K562 (cell line): ENCODE measurements around the gene RPL18A. TPM values are rescaled to one million over a fixed set of nuclear protein-coding genes. Genes with fewer than 3 reads are reported as not detected.

ENCODE experiments used
- ATF1 ChIP-seq, 2 experiments: fragments of 450-650 bp in 1 of 2; IDR thresholded peaks; 2 replicates each; pipeline ENCODE4 v1.6.1; 2016; ENCODE audit warnings: missing compliant biosample characterization in 1 of 2, missing genetic modification characterization in 1 of 2
- BDP1 ChIP-seq: IDR thresholded peaks from 3 replicates; pipeline ENCODE4 v1.6.1; 2011; ENCODE audit not compliant: insufficient read length, insufficient read depth
- CBFA2T3 ChIP-seq: fragments of 450-650 bp; IDR thresholded peaks from 2 replicates; pipeline ENCODE4 v1.6.1; 2017
- CXXC5 ChIP-seq: fragments of 250-450 bp; sonication (Bioruptor Pico); IDR thresholded peaks from 2 replicates; pipeline ENCODE4 v1.8.0; 2022; ENCODE audit warnings: inconsistent platforms, mild to moderate bottlenecking, moderate library complexity
- DPF2 ChIP-seq: fragments of 450-650 bp; IDR thresholded peaks from 2 replicates; pipeline ENCODE4 v1.6.1; 2016
- JUN ChIP-seq, 2 experiments: sonication (generic) in 1 of 2; formaldehyde crosslinking in 1 of 2; IDR thresholded peaks; 2 replicates each; pipeline versions ENCODE4 v1.6.1 to v1.8.0; 2012 to 2022; ENCODE audit warnings: borderline replicate concordance in 2 of 2, mild to moderate bottlenecking in 2 of 2, improper control_type of control experiment in 1 of 2, low read depth in 1 of 2, low read length in 1 of 2, missing genetic modification reagents in 1 of 2
- MECOM ChIP-seq: fragments of 250-450 bp; sonication (Bioruptor Pico); IDR thresholded peaks from 2 replicates; pipeline ENCODE4 v1.8.0; 2022; ENCODE audit warnings: inconsistent platforms
- MED1 ChIP-seq: sonication (generic); formaldehyde crosslinking; IDR thresholded peaks from 2 replicates; pipeline ENCODE4 v1.8.1; 2023; ENCODE audit warnings: missing genetic modification reagents, borderline replicate concordance
- NONO ChIP-seq, 2 experiments: fragments of 200-400 bp in 1 of 2; fragments of 450-650 bp in 1 of 2; formaldehyde crosslinking in 1 of 2; IDR thresholded peaks; 2 replicates each; pipeline ENCODE4 v1.6.1; 2017; ENCODE audit warnings: low read depth in 2 of 2, mild to moderate bottlenecking in 2 of 2, moderate library complexity in 2 of 2, low read length in 1 of 2
- NR2F6 ChIP-seq: fragments of 450-650 bp; formaldehyde crosslinking; IDR thresholded peaks from 2 replicates; pipeline ENCODE4 v1.4.0; 2020; ENCODE audit warnings: mild to moderate bottlenecking
- RNF2 ChIP-seq: sonication (generic); IDR thresholded peaks from 2 replicates; pipeline ENCODE4 v1.6.1; 2016
- SAFB2 ChIP-seq: fragments of 200-400 bp; formaldehyde crosslinking; IDR thresholded peaks from 2 replicates; pipeline ENCODE4 v1.6.1; 2018; ENCODE audit warnings: borderline replicate concordance, low read length, low read depth, moderate library complexity; ENCODE audit not compliant: severe bottlenecking
- SIN3B ChIP-seq: fragments of 450-650 bp; IDR thresholded peaks from 2 replicates; pipeline ENCODE4 v1.6.1; 2017; ENCODE audit warnings: low read depth, mild to moderate bottlenecking, moderate library complexity
- SMARCC2 ChIP-seq: fragments of 450-650 bp; IDR thresholded peaks from 2 replicates; pipeline ENCODE4 v1.6.1; 2017; ENCODE audit warnings: antibody characterized with exemption, moderate library complexity, mild to moderate bottlenecking, low read depth
- SP1 ChIP-seq: sonication (generic); formaldehyde crosslinking; IDR thresholded peaks from 2 replicates; pipeline ENCODE4 v1.8.1; 2022; ENCODE audit warnings: mild to moderate bottlenecking, missing genetic modification reagents
- YY1 ChIP-seq, 3 experiments: IDR thresholded peaks; 2 replicates each; pipeline ENCODE4 v1.6.1; 2011; ENCODE audit warnings: low read length in 2 of 3, mild to moderate bottlenecking in 2 of 3, moderate library complexity in 2 of 3, borderline replicate concordance in 1 of 3, control low read depth in 1 of 3, low read depth in 1 of 3; ENCODE audit not compliant: insufficient read depth in 3 of 3, insufficient replicate concordance in 2 of 3, control insufficient read depth in 1 of 3, insufficient read length in 1 of 3; ENCODE audit errors: extremely low read depth in 1 of 3
- ZNF41 ChIP-seq: fragments of 250-450 bp; sonication (Bioruptor Pico); conservative IDR thresholded peaks from 2 replicates; pipeline ENCODE4 v1.4.0; 2020; ENCODE audit warnings: mild to moderate bottlenecking
- ZNF76 ChIP-seq: fragments of 250-450 bp; sonication (Bioruptor Pico); IDR thresholded peaks from 2 replicates; pipeline ENCODE4 v1.4.0; 2020; ENCODE audit warnings: mild to moderate bottlenecking, moderate library complexity, borderline replicate concordance
- polyA plus RNA-seq, 8 experiments: library from polyadenylated mRNA; depleted of rRNA in 4 of 8; stranded (reverse) in 5 of 8; unstranded in 3 of 8; fragments of >200 nt; fragmentation: Nextera tagmentation in 2 of 8; fragmentation: Illumina TruSeq in 1 of 8; extraction: Ambion mirVana in 2 of 8; extraction: Trizol in 1 of 8; gene quantifications; 2 replicates each; pipeline versions ENCODE4 v1.2.1 to v1.2.3, GENCODE V29; 2011 to 2014; ENCODE audit warnings: inconsistent platforms in 1 of 8, missing spikeins in 1 of 8
- total RNA-seq, 7 experiments: library from RNA; depleted of rRNA in 6 of 7; stranded (reverse); fragments of >200 nt in 6 of 7; fragmentation: Illumina TruSeq in 2 of 7; extraction: Trizol in 2 of 7; gene quantifications; 2 replicates each; pipeline versions ENCODE4 v1.2.1 to v1.2.3, GENCODE V29; 2011 to 2021; ENCODE audit warnings: low replicate concordance in 1 of 7
- TF ChIP-seq, protein P1 (sequence below): fragments of 450-650 bp; formaldehyde crosslinking; conservative IDR thresholded peaks from 2 replicates; pipeline ENCODE4 v1.4.0; 2022; ENCODE audit warnings: mild to moderate bottlenecking, missing genetic modification characterization
- TF ChIP-seq, protein P2 (sequence below): fragments of 450-650 bp; conservative IDR thresholded peaks from 2 replicates; pipeline ENCODE4 v1.6.1; 2016; ENCODE audit warnings: missing genetic modification characterization, low read depth, mild to moderate bottlenecking, missing compliant biosample characterization, moderate library complexity
- TF ChIP-seq, protein P3 (sequence below): fragments of 450-650 bp; formaldehyde crosslinking; IDR thresholded peaks from 2 replicates; pipeline ENCODE4 v1.4.0; 2020; ENCODE audit warnings: mild to moderate bottlenecking, mixed read lengths

Gene RPL18A
- total and polyA plus RNA-seq, 9 of the 15 experiments (the other 6 are each of a cell fraction or from before 2014, with no cell fraction given), result 626 to 2,882 (median 1,895) TPM

DNA sequence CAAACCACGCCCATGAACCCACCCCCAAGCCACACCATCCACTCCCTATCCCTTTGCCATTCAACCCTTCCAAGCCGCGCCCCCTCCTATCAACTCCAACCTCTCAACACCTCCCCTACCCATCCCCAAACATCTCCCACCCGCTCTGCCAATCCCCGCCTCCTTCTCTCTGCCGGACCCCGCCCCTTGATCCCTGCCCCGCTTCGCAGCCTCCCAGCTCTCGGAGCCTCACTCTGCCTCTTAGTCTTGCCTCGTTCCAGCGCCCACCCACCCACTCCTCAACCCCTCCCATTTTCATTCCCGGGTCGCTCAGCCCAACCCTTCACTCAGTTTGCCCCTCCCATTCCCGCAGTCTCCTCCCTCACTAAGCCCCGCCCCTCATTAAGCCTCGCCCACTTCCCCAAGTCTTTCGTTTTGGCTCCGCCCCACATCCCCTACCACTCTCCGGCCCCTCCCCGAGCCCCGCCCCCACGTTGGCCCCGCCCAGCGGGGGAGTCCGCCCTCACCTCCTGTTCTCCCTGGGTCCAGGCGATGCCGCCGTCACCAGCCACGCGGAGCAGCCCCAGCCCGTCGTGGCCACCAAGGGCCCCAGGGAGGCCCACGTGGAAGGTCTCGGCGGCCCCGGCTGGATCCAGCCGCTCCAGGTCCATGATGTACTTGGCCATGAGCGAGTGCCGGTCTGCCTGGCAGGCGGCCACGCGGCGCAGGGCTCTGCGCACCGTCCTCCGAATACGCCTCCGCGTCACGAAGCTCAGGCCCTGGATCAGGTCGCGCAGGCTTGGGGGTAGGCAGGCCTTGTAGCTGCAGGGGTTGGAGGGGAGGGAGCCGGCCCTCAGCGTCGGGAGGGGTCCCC, 17.7 kb upstream of the RPL18A start (continued):
- TF ChIP-seq YY1 (IDR thresholded peaks at IDR 0.05; ENCODE audit: borderline replicate concordance in 1 of 3, control insufficient read depth in 1 of 3, extremely low read depth in 1 of 3, insufficient read depth in 3 of 3, insufficient read length in 1 of 3, insufficient replicate concordance in 2 of 3, low read depth in 1 of 3, low read length in 2 of 3) (peak in 2 of 3 experiments; percentile 41 to 63), SIN3B (no peak), MED1 (no peak), CXXC5 (CRISPR knock-in tag) (peak; percentile 79), JUN (IDR thresholded peaks at IDR 0.05; ENCODE audit: borderline replicate concordance, low read depth, low read length) (no peak), JUN (CRISPR knock-in tag; IDR thresholded peaks at IDR 0.05; ENCODE audit: borderline replicate concordance) (0 out of 2 replicates have a peak, but pooled peaks have one; percentile 30), MECOM (CRISPR knock-in tag) (no peak), DPF2 (0 out of 2 replicates have a peak, but pooled peaks have one; percentile 19), RNF2 (peak; percentile 49; the same call in 1 of the 2 replicates), CBFA2T3 (0 out of 2 replicates have a peak, but pooled peaks have one; percentile 4), NONO (IDR thresholded peaks at IDR 0.05; ENCODE audit: low read depth in 2 of 2, low read length in 1 of 2) (no peak), NR2F6 (no peak), ATF1 (CRISPR knock-in tag; IDR thresholded peaks at IDR 0.05) (no peak), ATF1 (tag; IDR thresholded peaks at IDR 0.05) (peak; percentile 77), ZNF41 (0 out of 2 replicates have a peak, but pooled peaks have one; percentile 55), SAFB2 (no peak), SMARCC2 (no peak), ZNF76 (CRISPR knock-in tag) (no peak), BDP1 (no peak), SP1 (CRISPR knock-in tag) (peak; percentile 84)
- TF ChIP-seq, protein P1, sequence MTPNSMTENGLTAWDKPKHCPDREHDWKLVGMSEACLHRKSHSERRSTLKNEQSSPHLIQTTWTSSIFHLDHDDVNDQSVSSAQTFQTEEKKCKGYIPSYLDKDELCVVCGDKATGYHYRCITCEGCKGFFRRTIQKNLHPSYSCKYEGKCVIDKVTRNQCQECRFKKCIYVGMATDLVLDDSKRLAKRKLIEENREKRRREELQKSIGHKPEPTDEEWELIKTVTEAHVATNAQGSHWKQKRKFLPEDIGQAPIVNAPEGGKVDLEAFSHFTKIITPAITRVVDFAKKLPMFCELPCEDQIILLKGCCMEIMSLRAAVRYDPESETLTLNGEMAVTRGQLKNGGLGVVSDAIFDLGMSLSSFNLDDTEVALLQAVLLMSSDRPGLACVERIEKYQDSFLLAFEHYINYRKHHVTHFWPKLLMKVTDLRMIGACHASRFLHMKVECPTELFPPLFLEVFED, result peak; percentile 82
- TF ChIP-seq, protein P2, sequence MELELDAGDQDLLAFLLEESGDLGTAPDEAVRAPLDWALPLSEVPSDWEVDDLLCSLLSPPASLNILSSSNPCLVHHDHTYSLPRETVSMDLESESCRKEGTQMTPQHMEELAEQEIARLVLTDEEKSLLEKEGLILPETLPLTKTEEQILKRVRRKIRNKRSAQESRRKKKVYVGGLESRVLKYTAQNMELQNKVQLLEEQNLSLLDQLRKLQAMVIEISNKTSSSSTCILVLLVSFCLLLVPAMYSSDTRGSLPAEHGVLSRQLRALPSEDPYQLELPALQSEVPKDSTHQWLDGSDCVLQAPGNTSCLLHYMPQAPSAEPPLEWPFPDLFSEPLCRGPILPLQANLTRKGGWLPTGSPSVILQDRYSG (tag), result no peak
- TF ChIP-seq, protein P3, sequence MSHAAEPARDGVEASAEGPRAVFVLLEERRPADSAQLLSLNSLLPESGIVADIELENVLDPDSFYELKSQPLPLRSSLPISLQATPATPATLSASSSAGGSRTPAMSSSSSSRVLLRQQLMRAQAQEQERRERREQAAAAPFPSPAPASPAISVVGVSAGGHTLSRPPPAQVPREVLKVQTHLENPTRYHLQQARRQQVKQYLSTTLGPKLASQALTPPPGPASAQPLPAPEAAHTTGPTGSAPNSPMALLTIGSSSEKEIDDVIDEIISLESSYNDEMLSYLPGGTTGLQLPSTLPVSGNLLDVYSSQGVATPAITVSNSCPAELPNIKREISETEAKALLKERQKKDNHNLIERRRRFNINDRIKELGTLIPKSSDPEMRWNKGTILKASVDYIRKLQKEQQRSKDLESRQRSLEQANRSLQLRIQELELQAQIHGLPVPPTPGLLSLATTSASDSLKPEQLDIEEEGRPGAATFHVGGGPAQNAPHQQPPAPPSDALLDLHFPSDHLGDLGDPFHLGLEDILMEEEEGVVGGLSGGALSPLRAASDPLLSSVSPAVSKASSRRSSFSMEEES, result no peak
